Measurements from ENCODE around the gene CD22. TPM values are rescaled to one million over a fixed set of nuclear protein-coding genes. Genes with fewer than 3 reads are reported as not detected.

Gene CD22
- total and polyA plus RNA-seq, 2 donors (not counting 3 experiments of a cell fraction or from before 2014, with no cell fraction given), result not detected

DNA sequence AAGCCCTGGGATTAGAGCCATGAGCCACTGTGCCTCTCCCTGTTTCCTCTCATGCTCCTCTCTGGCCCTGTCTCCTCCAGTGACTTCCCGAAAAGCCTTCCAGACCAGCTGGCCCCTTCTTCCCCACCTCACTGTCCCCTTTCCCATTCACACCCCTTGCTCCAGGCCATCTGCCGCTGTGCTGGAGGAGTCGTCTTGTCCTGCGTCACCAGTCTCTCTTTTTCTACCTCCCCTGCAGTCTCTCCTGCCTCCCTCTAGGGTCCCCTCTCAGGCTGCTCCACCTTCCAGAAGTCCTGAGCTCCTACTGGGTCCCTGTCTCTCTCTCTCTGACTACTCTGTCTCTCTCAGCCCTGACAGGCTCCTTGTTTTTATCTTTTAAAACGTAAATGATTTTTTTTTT is 13.4 kb downstream of the CD22 start:
- BruUV-seq (replicated peaks), result no TSS peak
- Histone ChIP-seq H3K4me3 (replicated peaks in 1 of 3; ENCODE audit: insufficient read depth in 1 of 3, low read depth in 1 of 3, low read length in 3 of 3) (no peak overlapping the region), H3K36me3 (ENCODE audit: control insufficient read depth in 2 of 2, extremely low read depth in 1 of 2, insufficient read depth in 2 of 2, low read length in 2 of 2) (no peaks in the 10 kb centered on the region), H3K27ac (ENCODE audit: insufficient read depth, low read depth, low read length) (no peak overlapping the region), H3K9me3 (replicated peaks; ENCODE audit: control insufficient read depth, insufficient read depth, low read length) (no peaks in the 10 kb centered on the region), H3K9me1 (replicated peaks; ENCODE audit: control insufficient read depth, extremely low read depth, insufficient read depth, low read length) (no peaks in the 10 kb centered on the region), H2AFZ (ENCODE audit: low read depth, low read length) (no peak overlapping the region), H3K27me3 (ENCODE audit: control insufficient read depth in 2 of 2, insufficient read depth in 2 of 2, low read length in 2 of 2) (no peaks in the 10 kb centered on the region), H3K9ac (replicated peaks; ENCODE audit: extremely low read depth, insufficient read depth, low read length) (no peak overlapping the region), H4K20me1 (replicated peaks; ENCODE audit: control insufficient read depth, extremely low read depth, insufficient read depth, low read length) (no peaks in the 10 kb centered on the region), H3K4me1 (ENCODE audit: control insufficient read depth, extremely low read depth, insufficient read depth, low read length) (no peaks in the 10 kb centered on the region), H3K79me2 (ENCODE audit: control insufficient read depth, insufficient read depth, low read length) (no peaks in the 10 kb centered on the region), H3K4me2 (ENCODE audit: insufficient read depth, low read length) (no peak overlapping the region)
- intact Hi-C loops (cut with micrococcal nuclease), result no loop called here
- DNase-seq (ENCODE audit: low read depth, low spot score), result no peak
- dilution Hi-C loops (cut with MboI; ENCODE audit: extremely low pct_ligation_motif_present, low sequenced_read_pairs), result no loop called here
- ChIA-PET CTCF (interaction anchor here (1.9 kb wide), 1 partner anchor 11 kb away, joined by 9 read pairs; no protein-coding TSS in a partner anchor), POLR2A (no interaction called here)
- no peak for TF ChIP-seq POLR2AphosphoS5 (IDR thresholded peaks at IDR 0.05; ENCODE audit: insufficient read depth, low read depth, low read length)
- TF ChIP-seq POLR2A (IDR thresholded peaks at IDR 0.05; ENCODE audit: low read depth, low read length), result no peak
- TF ChIP-seq EZH2 (IDR thresholded peaks at IDR 0.05; ENCODE audit: borderline replicate concordance, low read depth, low read length, severe bottlenecking), result no peak
- TF ChIP-seq CTCF (IDR thresholded peaks at IDR 0.05; ENCODE audit: extremely low read depth in 1 of 2, insufficient read depth in 1 of 2, low read depth in 1 of 2, low read length in 2 of 2), result no peak
- TF ChIP-seq MAX (IDR thresholded peaks at IDR 0.05; ENCODE audit: insufficient read depth, insufficient read length), result no peak
- no peak for TF ChIP-seq JUN (IDR thresholded peaks at IDR 0.05; ENCODE audit: borderline replicate concordance, insufficient read depth, insufficient read length, low read depth)
- TF ChIP-seq FOS (IDR thresholded peaks at IDR 0.05; ENCODE audit: borderline replicate concordance, insufficient read depth, low read length), result no peak
- TF ChIP-seq GATA2 (IDR thresholded peaks at IDR 0.05; ENCODE audit: insufficient read depth, insufficient read length, low read depth, low read length), result no peak
- TF ChIP-seq MYC (IDR thresholded peaks at IDR 0.05; ENCODE audit: low read depth, low read length), result no peak
- FAIRE-seq, result no peak
